Nephron progenitor cell (in vitro differentiated cells): ENCODE data around the gene MEIOB.
A peak's percentile ranks its signal among the peaks of the same experiment; 100 is the strongest.

ENCODE experiments used
- DNase-seq: peaks from one replicate; pipeline ENCODE4 v3.0.0; 2021
- H3K27ac Mint-ChIP-seq: 2 replicates; pipeline ENCODE4 v1.8.0; 2021; ENCODE audit warnings: mild to moderate bottlenecking, moderate library complexity, mixed read lengths
- H3K27me3 Mint-ChIP-seq: 2 replicates; pipeline ENCODE4 v1.8.0; 2021; ENCODE audit warnings: mild to moderate bottlenecking, low read depth, mixed read lengths; ENCODE audit not compliant: poor library complexity
- H3K36me3 Mint-ChIP-seq: 2 replicates; pipeline ENCODE4 v1.8.0; 2021; ENCODE audit warnings: low read depth, mixed read lengths
- H3K4me1 Mint-ChIP-seq: 2 replicates; pipeline ENCODE4 v1.8.0; 2021; ENCODE audit warnings: mixed read lengths
- H3K4me3 Mint-ChIP-seq: 2 replicates; pipeline ENCODE4 v1.8.0; 2021; ENCODE audit warnings: mild to moderate bottlenecking, moderate library complexity, mixed read lengths
- H3K9me3 Mint-ChIP-seq: 2 replicates; pipeline ENCODE4 v1.8.0; 2021; ENCODE audit warnings: mild to moderate bottlenecking, moderate library complexity, mixed read lengths
- TF ChIP-seq, protein P1 (sequence below): fragments of 200-600 bp; sonication (generic); IDR thresholded peaks from 2 replicates; pipeline ENCODE4 v1.5.0; 2021; ENCODE audit warnings: antibody characterized with exemption

Gene MEIOB

GRCh38 chr16:1914084-1914608 is 42.2 kb upstream of the MEIOB start:
- DNase-seq: no peak
- peaks cover 44% of the 10 kb centered on the region for H3K4me1 Mint-ChIP-seq
- H3K9me3 Mint-ChIP-seq: no peaks in the 10 kb centered on the region
- H3K4me3 Mint-ChIP-seq: peak overlapping the region; percentile 18
- TF ChIP-seq, protein P1, sequence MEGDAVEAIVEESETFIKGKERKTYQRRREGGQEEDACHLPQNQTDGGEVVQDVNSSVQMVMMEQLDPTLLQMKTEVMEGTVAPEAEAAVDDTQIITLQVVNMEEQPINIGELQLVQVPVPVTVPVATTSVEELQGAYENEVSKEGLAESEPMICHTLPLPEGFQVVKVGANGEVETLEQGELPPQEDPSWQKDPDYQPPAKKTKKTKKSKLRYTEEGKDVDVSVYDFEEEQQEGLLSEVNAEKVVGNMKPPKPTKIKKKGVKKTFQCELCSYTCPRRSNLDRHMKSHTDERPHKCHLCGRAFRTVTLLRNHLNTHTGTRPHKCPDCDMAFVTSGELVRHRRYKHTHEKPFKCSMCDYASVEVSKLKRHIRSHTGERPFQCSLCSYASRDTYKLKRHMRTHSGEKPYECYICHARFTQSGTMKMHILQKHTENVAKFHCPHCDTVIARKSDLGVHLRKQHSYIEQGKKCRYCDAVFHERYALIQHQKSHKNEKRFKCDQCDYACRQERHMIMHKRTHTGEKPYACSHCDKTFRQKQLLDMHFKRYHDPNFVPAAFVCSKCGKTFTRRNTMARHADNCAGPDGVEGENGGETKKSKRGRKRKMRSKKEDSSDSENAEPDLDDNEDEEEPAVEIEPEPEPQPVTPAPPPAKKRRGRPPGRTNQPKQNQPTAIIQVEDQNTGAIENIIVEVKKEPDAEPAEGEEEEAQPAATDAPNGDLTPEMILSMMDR: no peak
- no peaks in the 10 kb centered on the region for H3K36me3 Mint-ChIP-seq
- no peak overlapping the region for H3K27ac Mint-ChIP-seq
- peaks cover 59% of the 10 kb centered on the region for H3K27me3 Mint-ChIP-seq

GRCh38 chr16:1913327-1914083 is 41.5 kb upstream of the MEIOB start:
- Mint-ChIP-seq H3K4me1 (peaks cover 45% of the 10 kb centered on the region), H3K27ac (no peak overlapping the region), H3K9me3 (no peaks in the 10 kb centered on the region), H3K4me3 (no peak overlapping the region), H3K27me3 (peaks cover 56% of the 10 kb centered on the region), H3K36me3 (no peaks in the 10 kb centered on the region)
- TF ChIP-seq, protein P1: no peak
- DNase-seq: no peak

DNA sequence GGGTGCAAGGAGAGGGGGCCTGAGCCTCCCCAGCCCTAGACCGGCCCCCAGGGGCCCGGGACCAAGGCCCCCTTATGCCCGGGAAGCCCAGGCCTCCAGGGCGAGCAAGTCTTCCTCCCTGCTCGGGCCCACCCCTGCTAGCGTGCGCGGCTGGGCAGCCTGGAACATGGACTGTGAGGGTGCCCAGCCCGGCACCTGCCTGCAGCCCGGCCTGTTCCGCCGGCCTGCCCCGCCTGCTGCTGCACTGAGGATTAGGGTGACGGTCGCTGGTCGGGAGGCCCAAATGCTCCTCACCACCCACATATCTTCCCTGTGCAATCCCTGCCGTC is 40.2 kb upstream of the MEIOB start:
- peaks cover 48% of the 10 kb centered on the region for H3K4me1 Mint-ChIP-seq
- H3K9me3 Mint-ChIP-seq: no peaks in the 10 kb centered on the region
- H3K27me3 Mint-ChIP-seq: peaks cover 51% of the 10 kb centered on the region
- DNase-seq: no peak
- H3K4me3 Mint-ChIP-seq: no peak overlapping the region
- no peaks in the 10 kb centered on the region for H3K36me3 Mint-ChIP-seq
- no peak overlapping the region for H3K27ac Mint-ChIP-seq
- TF ChIP-seq, protein P1: no peak

DNA sequence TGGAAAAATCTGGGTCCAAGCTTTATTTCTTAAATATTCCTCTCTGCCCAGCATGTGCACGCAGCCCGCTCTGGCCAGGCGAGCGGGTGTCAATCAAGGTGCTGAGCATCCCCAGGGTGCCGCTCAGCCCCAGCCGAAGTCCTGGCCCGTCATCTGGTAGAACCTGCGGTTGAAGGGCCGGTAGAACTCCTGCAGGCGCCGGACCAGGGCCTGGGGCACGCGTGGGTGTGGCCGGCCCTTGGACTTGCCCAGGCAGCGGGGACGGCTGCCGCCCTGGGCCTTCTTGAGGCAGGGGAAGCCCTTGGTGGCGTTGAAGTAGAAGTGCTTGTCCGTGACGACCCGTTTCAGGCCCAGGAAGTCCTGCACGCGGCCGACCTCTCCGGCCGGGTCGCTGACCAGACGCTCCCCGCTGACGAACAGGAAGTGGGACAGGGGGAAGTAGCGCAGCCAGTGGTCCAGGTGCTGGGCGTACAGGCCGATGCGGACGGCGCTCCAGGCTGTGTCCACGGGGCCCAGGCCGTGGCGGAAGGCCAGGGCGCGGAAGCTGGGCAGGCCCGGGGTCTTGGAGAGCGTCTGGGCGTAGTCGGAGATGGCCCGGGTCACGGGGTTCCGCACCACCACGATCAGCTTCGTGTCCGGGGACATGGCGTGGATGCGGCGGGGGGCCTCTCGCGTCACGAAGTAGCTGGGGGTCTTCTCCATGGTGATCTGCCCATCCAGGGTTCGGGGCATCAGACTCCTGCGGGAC is 39.7 kb upstream of the MEIOB start:
- no peak overlapping the region for H3K27ac Mint-ChIP-seq
- TF ChIP-seq, protein P1: no peak
- DNase-seq: no peak
- H3K36me3 Mint-ChIP-seq: no peaks in the 10 kb centered on the region
- no peak overlapping the region for H3K4me3 Mint-ChIP-seq
- peaks cover 46% of the 10 kb centered on the region for H3K4me1 Mint-ChIP-seq
- H3K9me3 Mint-ChIP-seq: no peaks in the 10 kb centered on the region
- H3K27me3 Mint-ChIP-seq: peaks cover 45% of the 10 kb centered on the region

DNA sequence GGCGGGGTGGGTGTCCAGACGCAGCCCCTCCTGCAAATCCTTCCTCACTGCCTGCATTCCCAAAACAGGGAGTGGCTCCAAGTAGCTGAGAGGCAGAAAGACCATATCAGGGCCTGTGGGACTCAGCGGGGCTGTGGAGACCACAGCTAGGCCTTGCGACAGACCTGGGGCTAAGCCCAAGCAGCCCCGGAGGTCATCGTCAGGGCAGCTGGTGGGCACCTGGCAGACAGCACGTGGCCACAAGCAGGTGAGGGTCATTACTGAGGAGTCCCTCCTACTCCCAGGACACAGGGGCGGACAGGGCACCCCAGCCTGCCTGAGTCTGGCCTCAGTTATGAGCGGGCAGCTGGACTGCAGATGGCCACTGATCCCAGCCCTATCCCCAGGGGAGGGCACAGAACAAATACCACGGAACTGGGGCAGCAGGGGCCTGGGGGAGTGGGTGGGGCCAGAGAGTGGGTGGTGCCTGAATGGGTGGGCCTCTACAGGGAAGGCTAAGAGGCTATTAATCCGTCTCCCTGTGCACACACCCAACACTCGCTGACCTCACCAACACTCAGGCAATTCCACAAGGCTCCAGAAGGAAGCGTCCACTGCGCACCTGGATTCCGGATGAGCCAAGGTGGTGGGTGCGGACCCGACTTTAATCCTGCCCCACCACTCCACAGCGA is 37.7 kb upstream of the MEIOB start:
- TF ChIP-seq, protein P1: no peak
- no peak for DNase-seq
- Mint-ChIP-seq H3K4me1 (peaks cover 36% of the 10 kb centered on the region), H3K9me3 (no peaks in the 10 kb centered on the region), H3K27ac (no peak overlapping the region), H3K36me3 (no peaks in the 10 kb centered on the region), H3K27me3 (peaks cover 31% of the 10 kb centered on the region), H3K4me3 (no peak overlapping the region)
